Activated T-helper 1 cell treated with anti-CD3 and anti-CD28 coated beads, Interleukin-12 subunit alpha, Interleukin-12 subunit beta, Interleukin-2, Interleukin-4 antibody, amounts not matched to agents 30 ng/mL and 10 ng/mL and 1 ng/mL, durations not matched to agents 14 hours and 24 hours and 36 hours (primary cell): ENCODE measurements around the gene DOLPP1. TPM values are rescaled to one million over a fixed set of nuclear protein-coding genes. Genes with fewer than 3 reads are reported as not detected.

Experiments used
- DNase-seq: peaks from one replicate; pipeline ENCODE4 v3.0.0; 2021; ENCODE audit warnings: low spot score
- H3K27ac Mint-ChIP-seq: one replicate; pipeline ENCODE4 v1.8.0; 2021; ENCODE audit warnings: mild to moderate bottlenecking, mixed read lengths
- H3K27me3 Mint-ChIP-seq: one replicate; pipeline ENCODE4 v1.8.0; 2022; ENCODE audit warnings: mild to moderate bottlenecking, moderate library complexity, mixed read lengths; ENCODE audit not compliant: insufficient read depth
- H3K36me3 Mint-ChIP-seq: one replicate; pipeline ENCODE4 v1.8.0; 2021; ENCODE audit warnings: low read depth, mixed read lengths
- H3K4me1 Mint-ChIP-seq: one replicate; pipeline ENCODE4 v1.8.0; 2021; ENCODE audit warnings: low read depth, mixed read lengths
- H3K4me3 Mint-ChIP-seq: one replicate; pipeline ENCODE4 v1.8.0; 2021; ENCODE audit warnings: mild to moderate bottlenecking, moderate library complexity, mixed read lengths
- H3K9me3 Mint-ChIP-seq: one replicate; pipeline ENCODE4 v1.8.0; 2021; ENCODE audit warnings: mixed read lengths
- intact Hi-C: fragments of 100-400 bp; cut with micrococcal nuclease; formaldehyde crosslinking; loops from one replicate; pipeline ENCODE4 v1.15.1; 2024
- total RNA-seq: library from RNA; stranded (reverse); gene quantifications from 2 replicates; pipeline ENCODE4 v1.2.3, GENCODE V29; 2022

DOLPP1 gene
- total RNA-seq, 1 donor from 2014 or later: 28.4 TPM

DNA sequence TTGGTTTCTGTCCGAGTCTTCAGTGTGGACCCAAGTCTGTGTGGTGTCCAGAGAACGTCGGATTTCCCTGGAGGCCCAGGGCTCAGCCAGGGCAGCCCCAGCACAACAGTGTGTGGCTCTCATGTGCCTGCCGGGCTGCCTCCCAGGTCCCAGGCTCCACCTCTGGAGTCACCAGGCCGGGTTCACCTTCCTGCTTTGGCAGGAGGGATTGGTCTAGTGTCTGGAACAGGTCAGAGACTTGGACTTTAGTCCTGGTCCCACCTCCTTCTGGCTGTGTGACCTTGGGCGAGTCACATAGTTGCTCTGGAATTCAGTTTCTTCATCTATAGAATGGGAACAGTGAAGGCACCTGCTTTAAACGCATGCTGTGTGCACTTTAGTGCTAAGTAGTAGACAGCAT is 3.2 kb downstream of the DOLPP1 start:
- H3K36me3 Mint-ChIP-seq: peaks cover 1% of the 10 kb centered on the region
- DNase-seq: no peak
- no peaks in the 10 kb centered on the region for H3K9me3 Mint-ChIP-seq
- H3K27ac Mint-ChIP-seq: no peak overlapping the region
- intact Hi-C loops: loop anchor here (5.0 kb wide), 2 partner anchors 182 to 397 kb away; partner anchors contain the start of gene SET
- H3K27me3 Mint-ChIP-seq: peaks cover 2% of the 10 kb centered on the region
- H3K4me3 Mint-ChIP-seq: no peak overlapping the region
- H3K4me1 Mint-ChIP-seq: peaks cover 17% of the 10 kb centered on the region

DNA sequence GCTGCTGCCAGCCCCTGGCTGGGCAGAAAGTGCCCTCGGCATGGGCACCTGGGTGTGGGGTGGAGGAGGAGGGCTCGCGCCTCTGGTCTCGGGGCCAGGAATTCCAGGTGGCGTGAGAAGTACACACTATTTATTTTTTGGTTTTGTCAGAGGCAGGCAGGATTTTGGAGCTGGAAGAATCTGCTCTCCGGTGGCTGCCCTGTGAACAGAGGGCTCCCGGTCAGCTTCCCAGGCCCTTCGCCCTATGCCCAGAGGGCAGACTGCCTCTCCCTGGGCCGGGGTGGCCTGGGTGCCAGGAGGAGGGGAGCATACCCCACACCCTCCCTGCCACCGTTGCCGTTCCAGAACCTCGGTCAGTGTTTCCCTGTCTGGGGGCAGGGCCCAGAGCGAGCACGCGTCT is 8.3 kb downstream of the DOLPP1 start:
- intact Hi-C loops: no loop called here
- no peak overlapping the region for H3K27ac Mint-ChIP-seq
- H3K27me3 Mint-ChIP-seq: no peaks in the 10 kb centered on the region
- H3K4me3 Mint-ChIP-seq: no peak overlapping the region
- H3K36me3 Mint-ChIP-seq: peaks cover 6% of the 10 kb centered on the region
- no peaks in the 10 kb centered on the region for H3K4me1 Mint-ChIP-seq
- H3K9me3 Mint-ChIP-seq: no peaks in the 10 kb centered on the region
- DNase-seq: no peak

- no peaks in the 10 kb centered on the region for H3K4me1 Mint-ChIP-seq
- no peak overlapping the region for H3K27ac Mint-ChIP-seq
- intact Hi-C loops: no loop called here
- H3K27me3 Mint-ChIP-seq: no peaks in the 10 kb centered on the region
- no peak for DNase-seq
- H3K9me3 Mint-ChIP-seq: no peaks in the 10 kb centered on the region
- no peak overlapping the region for H3K4me3 Mint-ChIP-seq
- peaks cover 4% of the 10 kb centered on the region for H3K36me3 Mint-ChIP-seq
These were observed 12.9 kb downstream of the DOLPP1 start for GRCh38 chr9:129093602-129094386.

- Mint-ChIP-seq H3K27ac (no peak overlapping the region), H3K27me3 (no peaks in the 10 kb centered on the region), H3K36me3 (peaks cover 3% of the 10 kb centered on the region), H3K9me3 (no peaks in the 10 kb centered on the region), H3K4me1 (no peaks in the 10 kb centered on the region), H3K4me3 (no peak overlapping the region)
- no peak for DNase-seq
- intact Hi-C loops: no loop called here
These were observed 13.7 kb downstream of the DOLPP1 start for GRCh38 chr9:129094387-129095169.

DNA sequence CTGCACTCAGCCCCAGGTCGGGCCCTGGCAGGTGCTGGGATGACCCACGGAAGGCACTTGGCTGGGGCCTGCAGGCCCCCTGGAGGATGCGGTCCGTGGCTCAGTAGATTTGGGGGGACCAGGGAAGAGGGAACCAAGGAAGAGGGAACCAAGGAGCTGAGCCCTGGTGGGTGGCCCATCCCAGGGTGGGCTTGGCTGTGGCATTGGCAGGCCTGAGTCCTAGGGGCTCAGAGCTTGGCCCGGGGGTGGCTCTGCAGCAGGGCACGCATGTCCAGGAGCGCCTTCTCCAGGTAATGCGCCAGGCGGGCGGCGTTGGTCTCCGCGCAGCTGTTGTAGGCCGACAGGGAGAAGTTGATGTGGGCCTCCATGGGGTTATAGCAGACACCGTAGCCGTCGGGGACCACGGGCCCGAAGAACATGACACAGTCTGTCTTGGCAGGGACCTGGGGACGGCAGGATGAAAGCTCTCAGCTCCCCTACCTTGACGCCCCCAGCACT is 14.3 kb downstream of the DOLPP1 start:
- DNase-seq: no peak
- intact Hi-C loops: no loop called here
- H3K4me1 Mint-ChIP-seq: no peaks in the 10 kb centered on the region
- no peak overlapping the region for H3K27ac Mint-ChIP-seq
- H3K4me3 Mint-ChIP-seq: no peak overlapping the region
- no peaks in the 10 kb centered on the region for H3K27me3 Mint-ChIP-seq
- H3K36me3 Mint-ChIP-seq: no peaks in the 10 kb centered on the region
- H3K9me3 Mint-ChIP-seq: no peaks in the 10 kb centered on the region

GRCh38 chr9:129095908-129096307 is 15.0 kb downstream of the DOLPP1 start:
- H3K4me3 Mint-ChIP-seq: no peak overlapping the region
- no peaks in the 10 kb centered on the region for H3K9me3 Mint-ChIP-seq
- no peak overlapping the region for H3K27ac Mint-ChIP-seq
- DNase-seq: no peak
- H3K36me3 Mint-ChIP-seq: no peaks in the 10 kb centered on the region
- H3K27me3 Mint-ChIP-seq: no peaks in the 10 kb centered on the region
- intact Hi-C loops: no loop called here
- H3K4me1 Mint-ChIP-seq: no peaks in the 10 kb centered on the region

- Mint-ChIP-seq H3K27me3 (no peaks in the 10 kb centered on the region), H3K27ac (no peak overlapping the region), H3K36me3 (no peaks in the 10 kb centered on the region), H3K4me3 (no peak overlapping the region), H3K9me3 (no peaks in the 10 kb centered on the region), H3K4me1 (no peaks in the 10 kb centered on the region)
- DNase-seq: no peak
- intact Hi-C loops: no loop called here
These were observed 16.9 kb downstream of the DOLPP1 start for GRCh38 chr9:129097671-129098306.

DNA sequence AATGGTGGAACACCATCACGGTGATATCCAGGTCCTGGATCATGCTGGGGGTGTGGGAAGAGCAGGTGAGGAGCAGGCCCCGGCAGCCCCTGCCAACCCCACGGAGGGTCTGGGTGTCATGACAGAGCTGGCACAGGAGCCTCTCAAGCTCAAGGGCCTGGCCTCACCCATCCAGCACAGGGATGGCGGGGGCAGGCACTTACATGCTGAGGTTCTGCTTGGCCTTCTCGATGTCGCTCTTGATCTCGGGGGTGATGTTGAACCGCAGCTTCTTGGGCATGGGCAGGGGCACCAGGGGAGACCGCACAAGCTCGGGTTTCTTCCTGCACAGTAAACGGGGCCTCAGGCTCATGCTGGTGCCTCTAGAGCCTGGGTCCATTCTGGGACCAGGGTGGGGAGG is 17.4 kb downstream of the DOLPP1 start:
- intact Hi-C loops: no loop called here
- Mint-ChIP-seq H3K36me3 (no peaks in the 10 kb centered on the region), H3K27ac (no peak overlapping the region), H3K4me3 (no peak overlapping the region), H3K4me1 (no peaks in the 10 kb centered on the region), H3K27me3 (no peaks in the 10 kb centered on the region), H3K9me3 (no peaks in the 10 kb centered on the region)
- no peak for DNase-seq

GRCh38 chr9:129100383-129101169 is 19.7 kb downstream of the DOLPP1 start:
- Mint-ChIP-seq H3K36me3 (no peaks in the 10 kb centered on the region), H3K4me3 (no peak overlapping the region), H3K27me3 (no peaks in the 10 kb centered on the region), H3K27ac (no peak overlapping the region), H3K4me1 (no peaks in the 10 kb centered on the region), H3K9me3 (no peaks in the 10 kb centered on the region)
- intact Hi-C loops: no loop called here
- DNase-seq: no peak

DNA sequence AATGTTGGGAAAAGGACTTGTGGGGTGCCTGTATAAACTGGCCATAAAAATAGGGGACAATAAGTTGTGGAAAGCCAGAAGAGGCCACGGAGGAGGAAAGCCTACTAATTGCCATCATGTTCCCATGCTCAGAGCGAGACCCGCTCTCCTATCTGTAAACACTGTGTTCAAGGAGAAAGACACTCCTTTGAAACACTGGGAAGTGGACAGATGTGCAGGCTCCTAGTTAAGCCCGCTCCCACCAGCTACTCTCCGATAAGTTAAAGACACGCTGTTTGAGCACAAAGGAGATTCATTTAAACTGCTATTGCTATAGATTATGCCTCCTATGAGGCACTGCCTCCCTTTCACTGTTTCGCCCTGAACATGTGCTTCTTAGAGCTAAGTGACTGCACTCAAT is 20.4 kb downstream of the DOLPP1 start:
- H3K27ac Mint-ChIP-seq: no peak overlapping the region
- no peaks in the 10 kb centered on the region for H3K27me3 Mint-ChIP-seq
- H3K4me1 Mint-ChIP-seq: no peaks in the 10 kb centered on the region
- intact Hi-C loops: no loop called here
- H3K9me3 Mint-ChIP-seq: no peaks in the 10 kb centered on the region
- no peak for DNase-seq
- H3K4me3 Mint-ChIP-seq: no peak overlapping the region
- H3K36me3 Mint-ChIP-seq: no peaks in the 10 kb centered on the region

DNA sequence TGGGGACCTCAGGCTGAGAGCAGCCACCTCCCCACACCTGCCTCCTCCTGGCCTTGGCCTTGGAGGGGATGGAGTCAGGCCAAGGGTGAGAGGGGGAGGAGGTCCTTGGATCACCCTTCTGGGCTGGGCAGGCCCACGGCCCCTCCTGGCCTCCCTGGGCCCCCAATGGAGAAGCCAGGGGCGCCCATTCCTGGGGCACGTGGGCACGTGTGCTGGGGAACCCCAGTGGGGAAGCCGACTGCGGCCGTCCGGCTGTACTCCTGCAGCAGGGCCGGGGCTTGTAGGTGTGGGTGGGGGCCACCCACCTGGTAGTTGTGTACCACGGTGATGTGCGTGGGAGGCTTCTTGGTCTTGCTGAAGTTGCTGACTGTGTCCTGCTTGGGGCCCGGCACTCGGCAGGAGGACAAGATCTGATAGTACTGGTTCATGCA is 21.2 kb downstream of the DOLPP1 start:
- H3K27me3 Mint-ChIP-seq: no peaks in the 10 kb centered on the region
- no peaks in the 10 kb centered on the region for H3K4me1 Mint-ChIP-seq
- no peak for DNase-seq
- no peaks in the 10 kb centered on the region for H3K36me3 Mint-ChIP-seq
- no peak overlapping the region for H3K4me3 Mint-ChIP-seq
- H3K27ac Mint-ChIP-seq: no peak overlapping the region
- no peaks in the 10 kb centered on the region for H3K9me3 Mint-ChIP-seq
- intact Hi-C loops: no loop called here

DNA sequence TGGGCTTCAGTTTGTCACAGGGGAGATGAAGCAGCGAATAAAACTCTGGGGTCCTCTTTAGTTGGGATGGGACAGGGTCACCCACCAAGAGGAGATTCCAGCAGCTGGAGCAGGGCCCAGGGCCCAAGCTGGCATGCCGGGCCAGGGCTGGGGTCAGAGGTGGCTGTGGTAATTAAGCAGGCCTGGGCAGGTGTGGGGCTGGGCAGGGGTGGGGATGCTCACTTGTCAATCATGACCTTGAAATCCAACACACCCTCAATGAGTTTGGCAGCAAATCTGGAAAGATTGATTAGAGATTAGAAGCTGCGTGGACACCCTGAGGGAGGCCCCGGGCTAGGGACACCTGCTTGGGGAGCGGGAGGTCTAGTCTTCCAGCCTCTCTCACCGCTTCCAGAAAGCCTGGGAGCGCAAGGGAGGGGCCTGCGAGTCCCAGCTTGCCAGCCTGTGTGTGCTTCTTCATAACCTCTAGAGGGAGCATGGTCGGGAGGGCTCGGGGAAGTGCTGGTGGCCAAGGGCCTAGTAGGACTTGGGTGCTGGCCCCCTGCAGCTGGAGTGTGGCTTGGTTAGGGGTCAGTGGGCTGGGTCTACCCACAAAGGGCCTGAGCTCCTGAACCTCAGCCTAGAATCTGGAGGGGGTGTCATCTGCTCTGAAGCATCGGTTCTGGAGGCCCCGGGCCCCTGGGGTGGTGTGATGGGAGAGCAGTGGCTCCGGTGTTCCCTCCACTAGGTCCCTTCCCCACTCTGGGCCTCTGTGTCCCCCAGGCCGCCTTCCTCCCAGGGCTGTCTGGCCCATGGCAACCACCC is 22.1 kb downstream of the DOLPP1 start:
- intact Hi-C loops: no loop called here
- H3K27me3 Mint-ChIP-seq: no peaks in the 10 kb centered on the region

More for the DNA sequence above, 22.1 kb downstream of the DOLPP1 start:
- Mint-ChIP-seq H3K27ac (no peak overlapping the region), H3K36me3 (no peaks in the 10 kb centered on the region), H3K4me3 (no peak overlapping the region), H3K4me1 (no peaks in the 10 kb centered on the region), H3K9me3 (no peaks in the 10 kb centered on the region)
- DNase-seq: no peak
